ENCODE measurements around the gene CIP2A. TPM values are rescaled to one million over a fixed set of nuclear protein-coding genes. Genes with fewer than 3 reads are reported as not detected.
"Not testable (repeated sequence)": the region's sequence is repeated elsewhere in the genome, so short reads cannot be mapped to it uniquely, and the experiment has no call there.

The CIP2A gene
- 30.2 and 34.3 TPM in 2 replicates for total RNA-seq (2014; rRNA removed; shearing (Covaris generic))

DNA sequence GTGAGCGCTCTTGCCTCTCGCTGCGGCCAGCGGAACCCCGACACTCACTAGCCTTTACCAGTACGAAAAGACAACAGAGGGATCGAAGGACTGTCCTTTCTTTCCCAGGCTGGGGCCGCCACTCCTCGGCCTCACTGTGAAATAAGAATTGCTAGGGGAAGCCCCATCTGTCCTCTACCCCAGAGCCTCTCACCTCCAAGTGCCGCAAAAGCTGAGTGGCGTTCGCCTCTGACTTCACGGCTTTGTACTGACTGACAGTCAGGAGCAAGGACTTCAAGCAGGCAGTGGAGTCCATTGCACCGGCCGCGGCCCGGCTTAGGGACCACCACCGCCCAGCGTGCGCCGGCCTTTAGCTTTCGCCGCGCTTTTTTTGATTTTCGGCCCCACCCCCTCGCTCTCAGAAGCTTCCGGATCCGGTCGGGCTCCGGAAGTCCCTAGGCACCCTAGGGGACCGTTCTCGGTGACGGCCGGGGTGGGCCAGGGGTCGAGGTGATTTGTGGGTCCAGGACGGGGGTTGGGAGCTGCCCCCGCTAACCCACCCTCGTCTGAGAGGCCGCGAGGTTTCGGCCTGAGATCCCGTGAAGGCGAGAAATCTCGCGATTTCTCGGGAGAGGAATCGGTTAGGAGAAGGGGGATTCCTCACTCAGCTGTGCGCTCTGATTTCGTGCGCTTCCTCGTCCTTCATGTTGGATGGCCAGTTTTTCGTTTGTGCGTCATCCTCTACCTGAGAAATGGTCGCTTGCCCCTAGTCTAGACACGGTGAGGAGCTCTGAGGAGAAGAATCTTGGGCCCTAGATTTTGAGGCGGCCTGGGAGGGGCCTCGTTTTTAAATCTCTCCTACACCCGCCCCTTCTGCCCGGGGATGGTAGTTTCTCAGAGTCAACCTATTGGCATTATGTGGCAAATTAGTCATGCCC lies at the start of gene CIP2A, which contains the start of gene DZIP3:
Gene CIP2A (minus strand): TSS at position 358 of the 917 bp plus-strand sequence. CDS start 63 bp downstream, at position 295.
Gene DZIP3 (plus strand): TSS at position 642 of the 917 bp plus-strand sequence. CDS start 15,685 bp downstream, outside the sequence.
- in situ Hi-C loops (cut with HindIII; ENCODE audit: low sequenced_read_pairs), result no loop called here
- peak; percentile 87 for DNase-seq (ENCODE audit: low spot score)

DNA sequence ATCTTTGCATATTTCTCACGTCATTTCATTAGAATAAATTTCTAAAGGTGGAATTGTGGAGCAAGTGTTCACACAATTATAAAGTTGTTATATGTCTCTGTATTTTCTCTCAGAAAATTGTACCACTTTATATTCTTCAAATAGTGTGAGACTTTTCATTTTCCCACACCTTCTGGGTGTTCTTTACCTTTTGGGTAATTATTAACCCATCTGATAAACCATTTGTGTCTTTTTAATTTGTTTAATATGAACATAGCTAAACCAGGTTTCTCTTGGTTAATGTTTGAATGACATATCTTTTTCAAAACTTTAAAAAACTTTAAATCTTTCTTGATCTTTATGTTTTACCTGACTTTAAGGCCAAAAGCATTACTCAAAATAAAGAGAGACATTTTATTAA lies 40.7 kb upstream of the CIP2A start:
- in situ Hi-C loops (cut with HindIII; ENCODE audit: low sequenced_read_pairs), result no loop called here
- no peak for DNase-seq (ENCODE audit: low spot score)

DNA sequence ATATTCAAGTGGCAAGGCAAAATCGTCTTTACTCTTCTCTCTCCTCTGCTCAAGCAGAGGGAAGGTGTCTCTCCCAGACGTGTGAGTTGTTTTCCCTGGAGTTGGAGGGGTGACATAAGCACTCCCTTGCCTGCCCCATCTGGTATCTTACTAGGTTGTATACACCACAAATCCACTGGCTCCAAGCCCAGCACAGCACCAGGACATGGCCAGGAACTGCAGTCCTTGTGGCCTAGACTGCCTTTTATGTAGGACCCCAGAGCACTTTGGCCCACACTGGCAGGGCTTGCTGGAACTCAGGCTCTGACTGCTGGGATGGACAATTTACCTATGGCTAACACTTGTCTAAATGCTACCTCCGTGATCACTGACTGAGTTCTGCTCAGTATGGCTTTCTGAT lies 34.3 kb upstream of the CIP2A start:
- in situ Hi-C loops (cut with HindIII; ENCODE audit: low sequenced_read_pairs), result no loop called here
- DNase-seq (ENCODE audit: low spot score), result peak; percentile 26

DNA sequence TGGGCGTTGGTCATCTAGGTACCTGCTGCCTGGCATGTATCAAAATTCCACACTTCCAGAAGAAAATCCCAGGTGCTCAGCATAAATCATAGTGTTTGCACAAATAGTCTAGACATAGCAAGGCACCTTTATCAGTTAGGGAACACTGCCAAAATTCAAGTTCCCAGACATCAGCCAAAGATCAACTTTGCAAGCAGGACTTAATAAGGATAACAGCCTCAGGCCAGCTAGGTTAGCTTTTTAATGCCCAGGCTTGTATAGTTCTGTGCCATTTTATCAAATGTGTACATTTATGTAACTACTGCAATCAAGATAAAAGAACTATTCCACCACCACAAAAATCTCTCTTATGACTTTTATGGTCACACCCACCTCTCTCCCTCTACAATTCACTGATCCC lies 31.0 kb upstream of the CIP2A start:
- no peak for DNase-seq (ENCODE audit: low spot score)
- in situ Hi-C loops (cut with HindIII; ENCODE audit: low sequenced_read_pairs), result no loop called here

DNA sequence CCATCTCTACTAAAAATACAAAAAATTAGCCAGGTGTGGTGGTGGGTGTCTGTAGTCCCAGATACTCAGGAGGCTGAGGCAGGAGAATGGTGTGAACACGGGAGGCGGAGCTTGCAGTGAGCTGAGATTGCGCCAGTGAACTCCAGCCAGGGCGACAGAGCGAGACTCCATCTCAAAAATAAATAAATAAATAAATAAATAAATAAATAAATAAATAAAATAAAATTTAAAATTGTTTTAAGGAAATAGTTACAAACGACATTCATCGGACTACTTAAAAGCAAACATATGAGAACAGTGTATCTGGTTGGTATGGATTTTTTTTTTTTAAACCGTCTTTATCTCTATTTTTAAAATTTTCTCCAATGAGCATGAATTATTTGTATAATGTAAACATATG lies 26.9 kb upstream of the CIP2A start:
- DNase-seq (ENCODE audit: low spot score); in situ Hi-C loops (cut with HindIII; ENCODE audit: low sequenced_read_pairs): not testable (repeated sequence)

DNA sequence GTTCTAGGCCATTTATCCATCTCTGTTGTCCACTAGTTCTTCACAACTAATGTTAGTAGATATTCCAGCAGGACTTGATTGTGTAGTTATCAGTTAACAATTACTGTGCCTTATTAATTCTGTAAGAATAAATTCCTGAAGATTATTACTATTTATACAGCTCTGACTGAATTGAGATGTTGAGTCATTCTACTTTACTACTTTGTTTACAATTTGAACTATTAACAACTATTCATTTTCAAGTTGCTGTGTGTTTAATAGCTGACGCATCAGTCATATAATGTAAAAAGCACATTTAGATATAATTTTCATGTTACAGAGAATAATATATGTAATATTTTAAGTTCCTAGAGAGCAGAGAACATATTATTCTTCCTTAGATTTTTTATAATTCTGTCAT lies 21.4 kb upstream of the CIP2A start:
- DNase-seq (ENCODE audit: low spot score), result no peak
- in situ Hi-C loops (cut with HindIII; ENCODE audit: low sequenced_read_pairs), result no loop called here

DNA sequence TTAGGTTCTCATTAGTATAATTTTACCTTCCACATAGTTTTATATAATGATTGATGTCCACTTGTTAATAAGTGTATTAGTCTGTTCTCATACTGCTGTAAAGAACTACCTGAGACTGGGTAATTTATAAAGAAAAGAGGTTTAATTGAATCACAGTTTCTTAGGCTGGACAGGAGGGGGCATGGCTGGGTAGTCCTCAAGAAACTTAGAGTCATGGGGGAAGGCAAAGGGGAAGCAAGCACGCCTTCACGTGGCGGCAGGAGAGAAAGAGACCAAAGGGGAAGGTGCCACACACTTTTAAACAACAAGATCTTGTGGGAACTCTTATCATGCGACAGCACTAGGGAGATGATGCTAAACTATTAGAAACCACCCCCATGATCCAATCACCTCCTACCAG lies 19.5 kb upstream of the CIP2A start:
- in situ Hi-C loops (cut with HindIII; ENCODE audit: low sequenced_read_pairs), result no loop called here
- no peak for DNase-seq (ENCODE audit: low spot score)

DNA sequence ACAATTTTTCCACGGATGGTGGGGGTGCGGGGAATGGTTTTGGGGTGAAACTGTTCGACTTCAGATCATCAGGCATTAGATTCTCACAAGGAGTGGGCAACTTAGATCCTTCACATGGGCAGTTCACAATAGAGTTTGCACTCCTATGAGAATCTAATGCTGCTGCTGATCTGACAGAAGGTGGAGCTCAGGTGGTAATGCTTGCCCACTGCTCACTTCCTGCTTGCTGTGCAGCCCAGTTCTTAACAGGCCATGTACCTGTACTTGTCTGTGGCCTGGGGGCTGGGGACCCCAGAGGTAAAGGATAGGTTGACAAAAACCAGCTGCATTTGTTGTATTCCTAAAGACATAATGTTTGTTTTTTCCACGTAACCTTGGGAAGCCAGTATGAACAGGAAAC lies 16.3 kb upstream of the CIP2A start:
- no peak for DNase-seq (ENCODE audit: low spot score)
- in situ Hi-C loops (cut with HindIII; ENCODE audit: low sequenced_read_pairs), result no loop called here

DNA sequence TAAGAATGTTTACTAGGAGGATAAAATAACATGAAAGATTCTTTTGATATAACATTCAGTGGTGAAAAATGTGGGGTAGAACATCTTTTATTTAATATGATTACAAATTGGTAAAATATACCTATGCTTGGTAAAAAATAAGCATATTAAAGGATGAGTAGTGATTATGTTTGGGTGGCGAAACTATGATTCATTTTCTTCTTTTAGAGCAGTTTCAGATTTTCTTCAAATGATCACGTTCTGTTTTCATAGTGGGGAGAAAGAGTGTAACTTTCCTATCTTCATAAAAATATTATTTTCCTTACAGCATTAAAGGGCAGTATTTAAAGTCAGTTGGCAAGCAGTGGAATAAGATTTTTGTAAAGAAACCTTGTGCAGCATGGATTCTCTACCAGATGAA lies 15.8 kb upstream of the CIP2A start:
- in situ Hi-C loops (cut with HindIII; ENCODE audit: low sequenced_read_pairs), result no loop called here
- DNase-seq (ENCODE audit: low spot score), result no peak

DNA sequence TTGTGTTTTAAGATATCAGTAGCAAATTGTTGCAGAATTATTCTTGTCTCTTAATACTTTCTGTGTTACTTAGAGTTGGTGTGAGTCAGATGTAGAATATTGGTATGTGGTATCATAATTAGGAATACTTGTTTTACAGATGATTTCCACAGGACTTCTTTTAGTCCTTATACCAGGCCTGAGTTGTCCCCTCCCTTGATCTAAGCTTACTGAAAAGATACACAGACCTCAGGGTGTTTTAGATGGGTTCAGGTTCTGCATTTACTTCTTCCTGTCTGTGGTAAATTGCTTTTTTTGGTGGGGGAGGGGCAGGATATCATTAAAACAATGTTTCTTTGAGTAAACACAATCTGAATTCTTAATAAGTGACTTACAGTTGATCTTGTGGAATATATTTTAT lies 14.5 kb upstream of the CIP2A start:
- DNase-seq (ENCODE audit: low spot score), result no peak
- in situ Hi-C loops (cut with HindIII; ENCODE audit: low sequenced_read_pairs), result no loop called here

DNA sequence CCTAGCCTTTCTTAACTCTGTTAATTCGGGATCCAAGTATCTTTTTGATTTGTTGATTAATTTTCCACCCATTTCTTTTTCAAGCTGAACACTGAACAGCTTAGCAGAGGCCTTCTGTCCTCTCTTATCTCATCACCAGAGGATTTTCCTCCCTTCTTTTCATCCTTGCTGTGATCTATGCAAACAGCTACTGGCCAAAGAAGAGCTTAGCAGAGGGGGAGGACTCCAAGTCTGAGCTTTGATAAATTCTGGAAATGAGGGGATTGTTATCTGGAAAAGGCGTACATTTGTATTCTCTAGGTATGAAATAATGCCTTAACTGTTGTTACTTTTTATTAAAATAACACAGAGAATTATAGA lies 13.7 kb upstream of the CIP2A start:
- in situ Hi-C loops (cut with HindIII; ENCODE audit: low sequenced_read_pairs), result no loop called here

DNA sequence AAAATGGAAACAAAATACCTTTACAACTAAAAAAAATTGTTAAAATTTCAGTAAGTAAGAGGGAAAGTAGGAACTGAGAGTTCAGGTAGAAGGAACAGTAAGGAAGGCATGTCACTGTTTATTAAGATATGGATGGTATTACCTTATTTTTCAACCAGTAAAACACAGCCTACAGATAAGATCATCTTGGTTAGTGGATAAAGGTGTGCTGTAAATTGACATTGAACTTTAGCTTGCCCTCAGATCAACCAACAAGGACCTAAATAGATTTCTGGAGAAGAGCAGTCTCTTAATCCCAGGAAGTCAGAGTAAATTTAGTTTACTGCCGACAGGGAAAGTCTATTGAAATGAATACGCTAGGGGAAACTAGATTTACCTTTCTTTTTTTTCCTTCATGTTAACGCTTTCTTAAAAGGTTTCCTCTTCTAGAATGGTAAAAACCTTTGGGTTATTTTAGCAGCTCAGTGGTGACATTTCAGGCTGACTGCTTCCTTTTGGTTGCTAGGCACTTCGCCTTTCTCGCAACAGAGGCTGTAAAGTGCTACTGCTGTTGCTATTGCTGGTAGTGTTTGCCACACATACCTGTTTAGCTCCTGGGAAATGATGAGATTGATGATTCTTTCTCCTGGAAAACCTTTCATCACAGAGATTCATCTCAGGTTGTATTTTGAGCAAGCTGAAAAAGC lies 13.2 kb upstream of the CIP2A start:
- peak; percentile 31 for DNase-seq (ENCODE audit: low spot score)
- in situ Hi-C loops (cut with HindIII; ENCODE audit: low sequenced_read_pairs), result no loop called here

More for the DNA sequence above, 13.7 kb upstream of the CIP2A start:
- no peak for DNase-seq (ENCODE audit: low spot score)

DNA sequence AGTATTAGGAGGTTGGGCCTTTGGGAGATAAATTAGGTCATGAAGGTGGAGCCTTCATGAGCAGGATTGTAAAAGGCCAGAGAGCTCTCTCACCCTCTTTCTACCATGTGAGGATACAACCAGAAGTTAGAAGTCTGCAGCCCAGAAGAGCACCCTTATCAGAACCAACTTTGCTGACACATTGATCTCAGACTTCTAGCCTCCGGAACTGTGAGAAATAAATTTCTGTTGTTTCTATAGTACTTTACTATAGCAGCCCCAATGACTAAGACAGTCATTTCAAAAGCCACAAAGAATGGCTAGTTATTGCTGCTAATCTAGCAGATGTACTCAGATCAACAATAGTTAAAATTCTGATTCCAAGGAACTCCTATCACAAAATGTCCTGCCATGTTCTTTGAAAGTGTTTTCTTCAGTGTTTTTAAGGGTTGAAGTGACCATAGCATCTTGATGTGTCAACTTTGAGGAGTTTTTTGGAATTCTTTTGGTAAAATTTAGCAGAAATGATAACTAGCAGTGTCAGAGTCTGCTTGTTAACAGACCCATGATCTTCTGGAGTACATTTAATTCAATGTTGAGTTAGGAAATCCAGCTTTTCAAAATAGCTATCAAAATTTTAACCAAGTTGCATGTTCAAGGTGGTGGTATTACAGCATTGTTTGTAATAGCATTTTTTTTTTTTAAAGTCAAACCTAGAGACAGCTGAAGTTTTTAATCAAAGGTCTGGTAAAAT lies 10.6 kb upstream of the CIP2A start:
- DNase-seq (ENCODE audit: low spot score), result no peak
- in situ Hi-C loops (cut with HindIII; ENCODE audit: low sequenced_read_pairs), result no loop called here

DNA sequence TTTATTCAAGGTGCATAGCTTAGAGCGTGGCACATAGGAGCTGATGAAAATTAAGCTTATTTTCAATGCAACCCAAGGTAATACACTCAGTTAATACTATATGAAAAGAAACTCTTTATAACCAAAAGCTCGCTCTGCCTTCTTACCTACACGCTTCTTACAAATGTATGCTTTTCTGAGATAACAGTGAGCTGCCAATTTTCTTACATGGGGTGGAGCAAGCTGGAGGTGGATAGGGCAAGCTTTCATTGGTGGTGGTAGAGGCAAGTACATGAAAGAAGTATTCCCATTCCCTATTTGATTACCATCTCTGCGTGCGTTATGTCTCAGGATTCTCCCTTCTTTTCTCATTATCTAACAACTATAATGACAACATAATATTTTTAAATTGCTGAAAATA lies 9.1 kb upstream of the CIP2A start:
- no peak for DNase-seq (ENCODE audit: low spot score)
- in situ Hi-C loops (cut with HindIII; ENCODE audit: low sequenced_read_pairs), result no loop called here

DNA sequence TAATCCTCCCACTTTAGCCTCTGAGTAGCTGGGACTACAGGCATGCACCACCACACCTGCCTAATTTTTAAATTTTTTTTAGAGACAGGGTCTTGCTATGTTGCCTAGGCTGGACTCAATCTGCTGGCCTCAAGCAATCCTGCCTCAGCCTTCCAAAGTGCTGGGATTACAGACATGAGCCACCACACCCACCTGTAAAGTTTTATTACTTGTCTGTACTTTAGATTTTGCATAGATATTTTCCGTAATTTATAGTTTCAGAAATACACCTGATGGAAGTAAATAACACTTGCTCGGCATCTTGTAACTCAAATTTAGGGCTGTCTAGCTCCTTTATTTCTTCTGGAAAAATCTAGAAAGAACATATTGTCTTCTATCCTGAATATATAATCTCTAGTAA lies 6.1 kb upstream of the CIP2A start:
- DNase-seq (ENCODE audit: low spot score), result no peak
- in situ Hi-C loops (cut with HindIII; ENCODE audit: low sequenced_read_pairs), result no loop called here

DNA sequence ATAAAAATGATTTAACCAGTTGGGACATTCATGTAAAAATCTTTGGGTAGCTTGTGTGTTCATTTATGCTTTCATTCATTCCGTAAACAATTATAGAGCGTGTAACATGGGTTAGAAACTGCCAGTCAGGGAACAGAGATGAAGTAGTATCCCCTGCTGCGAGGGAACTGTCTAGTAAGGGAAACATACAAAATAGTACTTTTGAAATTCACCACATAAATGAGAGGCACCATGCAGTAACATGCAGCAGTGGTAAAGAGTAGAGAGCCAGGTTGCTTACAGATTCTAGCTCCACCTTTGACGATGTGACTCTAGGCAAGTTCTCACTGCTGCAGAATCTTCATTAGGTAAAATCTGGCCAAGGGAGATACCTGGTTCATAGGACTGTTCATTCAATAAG lies 1.2 kb upstream of the CIP2A start:
- DNase-seq (ENCODE audit: low spot score), result peak; percentile 51
- in situ Hi-C loops (cut with HindIII; ENCODE audit: low sequenced_read_pairs), result no loop called here

DNA sequence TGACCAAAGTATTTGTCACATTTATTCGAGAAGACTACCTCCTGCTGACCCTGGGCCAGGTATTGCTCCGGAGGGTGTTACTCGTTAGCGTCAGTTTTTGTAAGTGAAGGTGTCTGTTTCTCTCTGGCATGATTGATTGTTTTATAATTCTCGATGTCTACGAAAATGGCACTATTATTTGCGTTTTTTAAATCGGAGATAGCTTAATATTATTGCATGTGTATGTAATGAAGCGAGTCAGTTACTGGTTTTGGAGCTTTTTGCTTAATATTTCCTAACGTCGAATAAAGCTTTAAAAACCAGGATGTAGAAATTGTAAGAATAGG lies 723 bp upstream of the CIP2A start:
- in situ Hi-C loops (cut with HindIII; ENCODE audit: low sequenced_read_pairs), result no loop called here
- DNase-seq (ENCODE audit: low spot score), result no peak

DNA sequence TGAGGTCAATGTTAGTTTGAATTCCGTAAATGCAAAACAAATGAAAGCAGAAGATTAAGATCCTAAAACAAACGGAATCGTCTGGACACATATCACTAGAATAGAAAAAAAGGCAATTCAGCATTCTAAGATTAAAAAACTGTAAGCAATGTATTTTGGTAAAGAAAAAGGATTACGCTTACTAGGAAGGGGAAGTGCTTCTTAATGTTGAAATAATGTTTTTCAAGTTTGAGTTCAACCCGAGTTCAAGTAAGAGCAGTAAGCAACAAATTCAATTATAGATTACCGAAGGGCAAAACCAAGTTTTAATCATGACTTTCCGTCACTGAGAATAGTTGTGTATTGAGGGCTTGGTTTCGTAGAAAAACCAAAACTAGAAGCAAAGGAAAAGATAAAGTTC lies 637 bp downstream of the CIP2A start:
- DNase-seq (ENCODE audit: low spot score), result no peak
- in situ Hi-C loops (cut with HindIII; ENCODE audit: low sequenced_read_pairs), result no loop called here

DNA sequence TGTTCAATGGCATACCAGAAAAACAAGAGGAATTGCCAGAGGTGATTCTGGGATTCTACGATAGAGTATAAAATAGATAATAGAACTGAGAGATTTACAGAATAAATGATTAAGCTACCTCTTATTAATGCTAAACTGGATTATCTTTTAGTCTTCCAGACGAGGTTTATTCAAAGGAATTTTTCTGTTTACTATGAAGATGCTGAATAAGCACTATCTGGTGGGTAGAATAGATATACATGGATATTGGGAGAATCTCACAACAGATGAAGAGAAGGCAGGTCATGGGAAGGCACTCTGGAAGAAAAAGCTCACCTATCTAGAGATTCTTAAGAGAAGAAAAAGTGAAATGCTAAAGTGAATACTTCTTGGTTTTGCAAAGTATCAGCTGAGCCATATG lies 11.2 kb downstream of the CIP2A start:
- in situ Hi-C loops (cut with HindIII; ENCODE audit: low sequenced_read_pairs), result no loop called here
- DNase-seq (ENCODE audit: low spot score), result no peak

DNA sequence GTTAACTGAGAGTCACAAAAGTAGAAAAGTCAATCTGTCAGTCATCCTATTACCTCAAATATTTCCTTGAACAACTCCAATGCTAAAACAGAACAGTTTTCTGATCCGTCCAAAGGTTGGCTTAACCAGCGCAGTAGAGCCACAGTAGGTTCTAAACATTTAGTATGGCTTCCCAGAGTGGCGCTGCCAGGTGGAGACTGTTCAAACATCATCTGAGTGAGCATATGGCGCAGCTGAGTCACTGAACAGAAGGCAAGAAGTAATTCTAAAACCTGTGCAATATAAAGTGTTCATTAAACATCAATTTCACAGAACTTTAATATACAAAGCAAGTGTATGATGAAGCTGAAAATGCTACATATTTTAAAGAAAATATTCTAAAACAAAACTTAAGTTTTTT lies 19.9 kb downstream of the CIP2A start:
- in situ Hi-C loops (cut with HindIII; ENCODE audit: low sequenced_read_pairs), result no loop called here
- no peak for DNase-seq (ENCODE audit: low spot score)
